GM23338 (cell line): ENCODE results near the gene ZFC3H1. TPM values are rescaled to one million over a fixed set of nuclear protein-coding genes. Genes with fewer than 3 reads are reported as not detected.

Source experiments
- ATAC-seq: fragments of 200-7000 bp; cut with Tn5 transposase; 3 replicates; pipeline ENCODE4 v1.9.1; 2020
- DNase-seq: peaks from one replicate; pipeline ENCODE4 v3.0.0-alpha.2; 2015; ENCODE audit warnings: low spot score
- H2AFZ ChIP-seq: fragments of 200-600 bp; sonication (generic); 2 replicates; pipeline ENCODE4 v1.8.0; 2016; ENCODE audit warnings: antibody characterized with exemption, mild to moderate bottlenecking, moderate library complexity
- H3F3A ChIP-seq: fragments of 200-600 bp; sonication (generic); replicated peaks from 2 replicates; pipeline ENCODE4 v1.8.0; 2017; ENCODE audit warnings: antibody characterized with exemption, mixed run types, low read depth
- H3K27ac ChIP-seq: fragments of 200-600 bp; sonication (generic); 2 replicates; pipeline ENCODE4 v1.6.1; 2016; ENCODE audit warnings: low read depth
- H3K27me3 ChIP-seq: fragments of 200-600 bp; sonication (generic); 2 replicates; pipeline ENCODE4 v1.8.0; 2016; ENCODE audit warnings: mild to moderate bottlenecking, mixed run types, moderate library complexity; ENCODE audit not compliant: insufficient read depth
- H3K36me3 ChIP-seq: fragments of 200-600 bp; sonication (generic); 2 replicates; pipeline ENCODE4 v1.8.0; 2016; ENCODE audit warnings: mild to moderate bottlenecking; ENCODE audit not compliant: insufficient read depth
- H3K4me1 ChIP-seq: fragments of 200-600 bp; sonication (generic); 2 replicates; pipeline ENCODE4 v1.8.0; 2016; ENCODE audit warnings: mild to moderate bottlenecking, moderate library complexity; ENCODE audit not compliant: insufficient read depth
- H3K4me2 ChIP-seq: fragments of 200-600 bp; sonication (generic); 2 replicates; pipeline ENCODE4 v1.7.1; 2017; ENCODE audit warnings: mixed run types
- H3K4me3 ChIP-seq: fragments of 200-600 bp; sonication (generic); 2 replicates; pipeline ENCODE4 v1.6.1; 2016; ENCODE audit warnings: mixed run types
- H3K79me2 ChIP-seq: fragments of 200-600 bp; sonication (generic); replicated peaks from 2 replicates; pipeline ENCODE4 v1.8.0; 2017; ENCODE audit warnings: mild to moderate bottlenecking; ENCODE audit not compliant: insufficient read depth
- H3K9me2 ChIP-seq: fragments of 200-600 bp; sonication (generic); 2 replicates; pipeline ENCODE4 v1.8.0; 2017; ENCODE audit not compliant: insufficient read depth
- H4K20me1 ChIP-seq: fragments of 200-600 bp; sonication (generic); replicated peaks from 2 replicates; pipeline ENCODE4 v1.8.0; 2017; ENCODE audit warnings: mild to moderate bottlenecking; ENCODE audit not compliant: insufficient read depth
- H3K27ac Mint-ChIP-seq: 2 replicates; pipeline ENCODE4 v1.8.0; 2020; ENCODE audit warnings: inconsistent platforms, mild to moderate bottlenecking, moderate library complexity, mixed read lengths
- H3K27me3 Mint-ChIP-seq: 3 replicates; pipeline ENCODE4 v1.8.0; 2022; ENCODE audit warnings: low read depth, mild to moderate bottlenecking, moderate library complexity, mixed read lengths, inconsistent platforms; ENCODE audit not compliant: insufficient read depth, poor library complexity
- H3K36me3 Mint-ChIP-seq: 3 replicates; pipeline ENCODE4 v1.8.0; 2021; ENCODE audit warnings: low read depth, mild to moderate bottlenecking, inconsistent platforms, moderate library complexity, mixed read lengths
- H3K4me1 Mint-ChIP-seq: 3 replicates; pipeline ENCODE4 v1.8.0; 2020; ENCODE audit warnings: mild to moderate bottlenecking, inconsistent platforms, mixed read lengths
- H3K4me3 Mint-ChIP-seq: 3 replicates; pipeline ENCODE4 v1.8.0; 2021; ENCODE audit warnings: moderate library complexity, mild to moderate bottlenecking, inconsistent platforms, mixed read lengths
- H3K9me3 Mint-ChIP-seq: 3 replicates; pipeline ENCODE4 v1.8.0; 2020; ENCODE audit warnings: moderate library complexity, mild to moderate bottlenecking, inconsistent platforms, mixed read lengths
- CREB1 ChIP-seq: fragments of 250-450 bp; sonication (Bioruptor Pico); IDR thresholded peaks from 2 replicates; pipeline ENCODE4 v1.5.0; 2020; ENCODE audit warnings: low read depth, mild to moderate bottlenecking, moderate library complexity
- EZH2phosphoT487 ChIP-seq: fragments of 200-600 bp; sonication (generic); IDR thresholded peaks from one replicate; pipeline ENCODE4 v1.8.1; 2018; ENCODE audit warnings: antibody characterized with exemption; ENCODE audit not compliant: unreplicated experiment
- JUNB ChIP-seq: IDR thresholded peaks from one replicate; pipeline ENCODE4 v1.6.1; 2016; ENCODE audit warnings: antibody characterized with exemption; ENCODE audit not compliant: unreplicated experiment
- REST ChIP-seq: IDR thresholded peaks from one replicate; pipeline ENCODE4 v1.6.1; 2018; ENCODE audit warnings: antibody characterized with exemption; ENCODE audit not compliant: unreplicated experiment
- STAT1 ChIP-seq: IDR thresholded peaks from one replicate; pipeline ENCODE4 v1.6.1; 2016; ENCODE audit warnings: antibody characterized with exemption; ENCODE audit not compliant: unreplicated experiment
- ZNF331 ChIP-seq: fragments of 250-450 bp; sonication (Bioruptor Pico); IDR thresholded peaks from 2 replicates; pipeline ENCODE4 v1.5.0; 2020; ENCODE audit warnings: low read depth, mild to moderate bottlenecking, moderate library complexity
- ZNF462 ChIP-seq: fragments of 250-450 bp; sonication (Bioruptor Pico); IDR thresholded peaks from 2 replicates; pipeline ENCODE4 v1.5.0; 2020; ENCODE audit warnings: mild to moderate bottlenecking, moderate library complexity
- polyA plus RNA-seq: library from polyadenylated mRNA; unstranded; fragments of >200 nt; fragmentation: Nextera tagmentation; extraction: Ambion mirVana; gene quantifications from 2 replicates; pipeline ENCODE4 v1.2.1, GENCODE V29; 2016
- total RNA-seq: library from RNA; depleted of rRNA; stranded (reverse); fragments of >200 nt; shearing (Covaris generic); gene quantifications from 2 replicates; pipeline ENCODE4 v1.2.3, GENCODE V29; 2014

ZFC3H1 gene
- total and polyA plus RNA-seq, 2 experiments from 2014 or later = 30.3 to 46.2 TPM

GRCh38 chr12:71703206-71703605, 39.6 kb upstream of the ZFC3H1 start:
- no peaks in the 10 kb centered on the region for H4K20me1 ChIP-seq
- H2AFZ ChIP-seq = no peak overlapping the region
- no peak for ATAC-seq
- H3K4me1 ChIP-seq = peaks cover 4% of the 10 kb centered on the region; the same call in 1 of the 2 replicates
- no peak overlapping the region for H3K4me3 Mint-ChIP-seq
- no peak overlapping the region for H3K4me2 ChIP-seq
- DNase-seq = no peak
- H3K79me2 ChIP-seq = no peaks in the 10 kb centered on the region
- H3K4me3 ChIP-seq = no peak overlapping the region
- peaks cover 10% of the 10 kb centered on the region; the same call in 2 of the 3 replicates for H3K36me3 Mint-ChIP-seq
- TF ChIP-seq STAT1 (no peak), REST (no peak), ZNF331 (CRISPR knock-in tag) (no peak), EZH2phosphoT487 (no peak), JUNB (no peak), ZNF462 (CRISPR knock-in tag) (no peak), CREB1 (CRISPR knock-in tag) (no peak)
- H3K27me3 ChIP-seq = no peaks in the 10 kb centered on the region
- no peaks in the 10 kb centered on the region; the same call in 1 of the 2 replicates for H3K36me3 ChIP-seq
- H3K4me1 Mint-ChIP-seq = no peaks in the 10 kb centered on the region; the same call in 2 of the 3 replicates
- no peaks in the 10 kb centered on the region for H3K9me3 Mint-ChIP-seq
- H3K9me2 ChIP-seq = no peaks in the 10 kb centered on the region
- no peak overlapping the region for H3K27ac Mint-ChIP-seq
- H3K27ac ChIP-seq = no peak overlapping the region
- no peaks in the 10 kb centered on the region for H3K27me3 Mint-ChIP-seq
- H3F3A ChIP-seq = no peaks in the 10 kb centered on the region
